K562 (cell line): ENCODE measurements around the gene TEX261. TPM values are rescaled to one million over a fixed set of nuclear protein-coding genes. Genes with fewer than 3 reads are reported as not detected.

ENCODE experiments used
- ATAC-seq: fragments of 200-7000 bp; cut with Tn5 transposase; 3 replicates; pipeline ENCODE4 v1.9.1; 2020; ENCODE audit warnings: moderate library complexity
- BruUV-seq: library from RNA; stranded (reverse); fragments of 400-500 nt; replicated peaks from 2 replicates; lab custom pipeline; 2021; lab: Mats Ljungman, UMichigan
- CTCF ChIA-PET: fragments of 300-600 bp; formaldehyde crosslinking; extraction: SDS; loops from one replicate; lab custom pipeline; 2021; ENCODE audit warnings: low intra/inter-chr PET ratio; lab: Yijun Ruan, JAX
- POLR2A ChIA-PET: fragments of 300-600, 350-650 bp; sonication (Branson Sonifier 250); formaldehyde crosslinking; extraction: SDS; loops from one replicate; lab custom pipeline; 2021; ENCODE audit warnings: antibody characterized with exemption, inconsistent platforms; lab: Yijun Ruan, JAX
- DNase-seq, 4 experiments: peaks; one replicate each; pipeline versions ENCODE4 v3.0.0 to v3.0.0-alpha.2; 2011 to 2018; ENCODE audit warnings: low spot score in 3 of 4, mixed read lengths in 3 of 4; ENCODE audit errors: extremely low read depth in 1 of 4
- FAIRE-seq: peaks from 2 replicates; lab custom pipeline; 2011; peaks lifted over from hg19 to GRCh38; lab: Jason Lieb, UNC
- H2AFZ ChIP-seq: 2 replicates; pipeline ENCODE4 v1.6.0; 2011; ENCODE audit warnings: low read depth, low read length, control low read depth, inconsistent platforms
- H3K27ac ChIP-seq: fragments of 200-600 bp; 3 replicates; pipeline ENCODE4 v1.8.0; 2011; ENCODE audit warnings: low read depth, mild to moderate bottlenecking, control low read depth, inconsistent platforms, low read length, moderate library complexity, mixed read lengths; ENCODE audit errors: extremely low read depth
- H3K27me3 ChIP-seq, 2 experiments: fragments of 300-600 bp in 1 of 2; 2 replicates in 1 of 2; 3 replicates in 1 of 2; pipeline versions ENCODE4 v1.6.0 to v1.8.0; 2011; ENCODE audit warnings: inconsistent platforms in 2 of 2, low read length in 2 of 2, mild to moderate bottlenecking in 1 of 2, mixed read lengths in 1 of 2, moderate library complexity in 1 of 2; ENCODE audit not compliant: control insufficient read depth in 2 of 2, insufficient read depth in 2 of 2
- H3K36me3 ChIP-seq: fragments of 300-600 bp; 3 replicates; pipeline ENCODE4 v1.8.0; 2011; ENCODE audit warnings: mild to moderate bottlenecking, low read length, inconsistent platforms; ENCODE audit not compliant: control insufficient read depth, insufficient read depth
- H3K4me1 ChIP-seq, 2 experiments: fragments of 200-600 bp in 1 of 2; replicated peaks in 1 of 2; 2 replicates in 1 of 2; 3 replicates in 1 of 2; pipeline versions ENCODE4 v1.5.1 to v1.8.0; 2011; ENCODE audit warnings: inconsistent platforms in 2 of 2, low read length in 2 of 2, mild to moderate bottlenecking in 1 of 2, mixed read lengths in 1 of 2, moderate library complexity in 1 of 2; ENCODE audit not compliant: control insufficient read depth in 2 of 2, insufficient read depth in 2 of 2
- H3K4me2 ChIP-seq: 2 replicates; pipeline ENCODE4 v1.6.1; 2011; ENCODE audit warnings: low read length, control low read depth, inconsistent platforms, mixed read lengths; ENCODE audit not compliant: insufficient read depth
- H3K4me3 ChIP-seq: fragments of 200-600 bp; sonication (generic), shearing (Covaris generic); 2 replicates; pipeline ENCODE4 v1.5.1; 2016; ENCODE audit warnings: control low read depth, inconsistent platforms
- H3K79me2 ChIP-seq: fragments of 200-600 bp; 3 replicates; pipeline ENCODE4 v1.8.0; 2011; ENCODE audit warnings: low read length, inconsistent platforms; ENCODE audit not compliant: control insufficient read depth, insufficient read depth
- H3K9ac ChIP-seq, 2 experiments: 2 replicates each; pipeline versions ENCODE4 v1.6.0 to v1.6.1; 2011; ENCODE audit warnings: low read depth in 2 of 2, low read length in 2 of 2, control low read depth in 1 of 2, inconsistent platforms in 1 of 2, mild to moderate bottlenecking in 1 of 2, mixed read lengths in 1 of 2; ENCODE audit not compliant: insufficient read depth in 1 of 2
- H3K9me1 ChIP-seq: one replicate; pipeline ENCODE4 v1.6.0; 2011; ENCODE audit warnings: inconsistent platforms, mild to moderate bottlenecking, low read length, moderate library complexity; ENCODE audit not compliant: control insufficient read depth, insufficient read depth
- H3K9me3 ChIP-seq: replicated peaks from 2 replicates; pipeline ENCODE4 v1.5.1; 2011; ENCODE audit warnings: low read depth, low read length, inconsistent platforms; ENCODE audit not compliant: control insufficient read depth, insufficient read depth
- H4K20me1 ChIP-seq: replicated peaks from 2 replicates; pipeline ENCODE4 v1.6.1; 2011; ENCODE audit warnings: low read length, inconsistent platforms, mixed read lengths; ENCODE audit not compliant: control insufficient read depth, insufficient read depth
- BCOR ChIP-seq: fragments of 450-650 bp; IDR thresholded peaks from 2 replicates; pipeline ENCODE4 v1.6.1; 2016
- DNMT1 ChIP-seq: fragments of 450-650 bp; IDR thresholded peaks from 2 replicates; pipeline ENCODE4 v1.6.1; 2016; ENCODE audit warnings: antibody characterized with exemption, mild to moderate bottlenecking
- EZH2 ChIP-seq: IDR thresholded peaks from 2 replicates; pipeline ENCODE4 v1.6.1; 2012; ENCODE audit warnings: low read depth, mild to moderate bottlenecking, inconsistent platforms, low read length, borderline replicate concordance
- KDM1A ChIP-seq, 2 experiments: fragments of 450-650 bp; IDR thresholded peaks; 2 replicates each; pipeline ENCODE4 v1.6.1; 2016; ENCODE audit warnings: mild to moderate bottlenecking in 2 of 2
- KLF6 ChIP-seq: fragments of 250-450 bp; sonication (Bioruptor Pico); IDR thresholded peaks from 2 replicates; pipeline ENCODE4 v1.4.0; 2020; ENCODE audit warnings: mild to moderate bottlenecking, moderate library complexity, borderline replicate concordance
- MNT ChIP-seq, 2 experiments: fragments of 450-650 bp; conservative IDR thresholded peaks; 2 replicates each; pipeline ENCODE4 v1.6.1; 2017; ENCODE audit warnings: mild to moderate bottlenecking in 2 of 2, moderate library complexity in 2 of 2
- ZFP1 ChIP-seq: fragments of 450-650 bp; formaldehyde crosslinking; IDR thresholded peaks from 2 replicates; pipeline ENCODE4 v1.4.0; 2020; ENCODE audit warnings: mild to moderate bottlenecking, mixed read lengths
- ZNF224 ChIP-seq: sonication (generic); formaldehyde crosslinking; IDR thresholded peaks from 2 replicates; pipeline ENCODE4 v1.8.0; 2022; ENCODE audit warnings: mild to moderate bottlenecking, missing genetic modification reagents
- WGBS: fragments of 100-300 bp; shearing (Covaris generic); methylation state at CpG from one replicate; pipeline ENCODE4 v1.1.6; 2016; ENCODE audit warnings: low coverage, mixed read lengths; ENCODE audit not compliant: insufficient coverage; ENCODE audit errors: missing lambda C conversion rate; 5-methylcytosine and 5-hydroxymethylcytosine counted together
- in situ Hi-C: fragments of 300-500 bp; cut with MboI; formaldehyde crosslinking; loops from 4 replicates; pipeline ENCODE4 v1.15.0; 2018; ENCODE audit warnings: inconsistent platforms, mixed read lengths
- intact Hi-C: fragments of 100-400 bp; cut with micrococcal nuclease; formaldehyde crosslinking; loops from 2 replicates; pipeline ENCODE4 v1.14.2; 2022
- polyA plus RNA-seq, 8 experiments: library from polyadenylated mRNA; depleted of rRNA in 4 of 8; stranded (reverse) in 5 of 8; unstranded in 3 of 8; fragments of >200 nt; fragmentation: Nextera tagmentation in 2 of 8; fragmentation: Illumina TruSeq in 1 of 8; extraction: Ambion mirVana in 2 of 8; extraction: Trizol in 1 of 8; gene quantifications; 2 replicates each; pipeline versions ENCODE4 v1.2.1 to v1.2.3, GENCODE V29; 2011 to 2014; ENCODE audit warnings: inconsistent platforms in 1 of 8, missing spikeins in 1 of 8
- total RNA-seq, 7 experiments: library from RNA; depleted of rRNA in 6 of 7; stranded (reverse); fragments of >200 nt in 6 of 7; fragmentation: Illumina TruSeq in 2 of 7; extraction: Trizol in 2 of 7; gene quantifications; 2 replicates each; pipeline versions ENCODE4 v1.2.1 to v1.2.3, GENCODE V29; 2011 to 2021; ENCODE audit warnings: low replicate concordance in 1 of 7
- TF ChIP-seq, protein P1 (sequence below): fragments of 450-650 bp; IDR thresholded peaks from 2 replicates; pipeline ENCODE4 v1.6.1; 2018; ENCODE audit warnings: mild to moderate bottlenecking, low read depth; ENCODE audit not compliant: partially characterized antibody
- TF ChIP-seq, protein P2 (sequence below): fragments of 200-400 bp; formaldehyde crosslinking; IDR thresholded peaks from 2 replicates; pipeline ENCODE4 v1.6.1; 2017; ENCODE audit warnings: mild to moderate bottlenecking, low read depth, low read length, moderate library complexity

TEX261 gene
- total and polyA plus RNA-seq, 9 of the 15 experiments (the other 6 are each of a cell fraction or from before 2014, with no cell fraction given): 11.9 to 110 (median 51.9) TPM

- no peak within 1 kb of the TSS; the same call in 1 of the 2 replicates for H2AFZ ChIP-seq
- TF ChIP-seq, protein P1, sequence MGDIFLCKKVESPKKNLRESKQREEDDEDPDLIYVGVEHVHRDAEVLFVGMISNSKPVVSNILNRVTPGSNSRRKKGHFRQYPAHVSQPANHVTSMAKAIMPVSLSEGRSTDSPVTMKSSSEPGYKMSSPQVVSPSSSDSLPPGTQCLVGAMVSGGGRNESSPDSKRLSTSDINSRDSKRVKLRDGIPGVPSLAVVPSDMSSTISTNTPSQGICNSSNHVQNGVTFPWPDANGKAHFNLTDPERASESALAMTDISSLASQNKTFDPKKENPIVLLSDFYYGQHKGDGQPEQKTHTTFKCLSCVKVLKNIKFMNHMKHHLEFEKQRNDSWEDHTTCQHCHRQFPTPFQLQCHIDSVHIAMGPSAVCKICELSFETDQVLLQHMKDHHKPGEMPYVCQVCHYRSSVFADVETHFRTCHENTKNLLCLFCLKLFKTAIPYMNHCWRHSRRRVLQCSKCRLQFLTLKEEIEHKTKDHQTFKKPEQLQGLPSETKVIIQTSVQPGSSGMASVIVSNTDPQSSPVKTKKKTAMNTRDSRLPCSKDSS: no peak
- TF ChIP-seq KLF6 (CRISPR knock-in tag) (no peak), BCOR (no peak), EZH2 (no peak), MNT (conservative IDR thresholded peaks at IDR 0.05) (no peak), KDM1A (IDR thresholded peaks at IDR 0.05) (no peak), ZFP1 (no peak), DNMT1 (no peak), ZNF224 (CRISPR knock-in tag) (no peak)
- TF ChIP-seq, protein P2, sequence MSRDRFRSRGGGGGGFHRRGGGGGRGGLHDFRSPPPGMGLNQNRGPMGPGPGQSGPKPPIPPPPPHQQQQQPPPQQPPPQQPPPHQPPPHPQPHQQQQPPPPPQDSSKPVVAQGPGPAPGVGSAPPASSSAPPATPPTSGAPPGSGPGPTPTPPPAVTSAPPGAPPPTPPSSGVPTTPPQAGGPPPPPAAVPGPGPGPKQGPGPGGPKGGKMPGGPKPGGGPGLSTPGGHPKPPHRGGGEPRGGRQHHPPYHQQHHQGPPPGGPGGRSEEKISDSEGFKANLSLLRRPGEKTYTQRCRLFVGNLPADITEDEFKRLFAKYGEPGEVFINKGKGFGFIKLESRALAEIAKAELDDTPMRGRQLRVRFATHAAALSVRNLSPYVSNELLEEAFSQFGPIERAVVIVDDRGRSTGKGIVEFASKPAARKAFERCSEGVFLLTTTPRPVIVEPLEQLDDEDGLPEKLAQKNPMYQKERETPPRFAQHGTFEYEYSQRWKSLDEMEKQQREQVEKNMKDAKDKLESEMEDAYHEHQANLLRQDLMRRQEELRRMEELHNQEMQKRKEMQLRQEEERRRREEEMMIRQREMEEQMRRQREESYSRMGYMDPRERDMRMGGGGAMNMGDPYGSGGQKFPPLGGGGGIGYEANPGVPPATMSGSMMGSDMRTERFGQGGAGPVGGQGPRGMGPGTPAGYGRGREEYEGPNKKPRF: no peak
Observed at GRCh38 chr2:70978341-70979179, 16.1 kb downstream of the TEX261 start, which contains the start of gene ANKRD53. Gene ANKRD53, plus strand, starts transcription at chr2:70978630. Its CDS starts 16 bp downstream, at chr2:70978646.

More at GRCh38 chr2:70978341-70979179, 16.1 kb downstream of the TEX261 start, which contains the start of gene ANKRD53:
- in situ Hi-C loops (no loop called here), intact Hi-C loops (no loop called here)
- Histone ChIP-seq H3K79me2 (no peaks in the 10 kb centered on the region), H3K36me3 (no peaks in the 10 kb centered on the region), H4K20me1 (no peaks in the 10 kb centered on the region), H3K4me3 (peak within 1 kb of the TSS; percentile 45; the same call in 1 of the 2 replicates), H3K9ac (no peak within 1 kb of the TSS; a peak in 1 of 4 replicates), H3K27me3 (no peaks in the 10 kb centered on the region), H3K4me2 (no peak within 1 kb of the TSS; the same call in 1 of the 2 replicates), H3K27ac (no peak within 1 kb of the TSS), H3K4me1 (peaks cover 6 to 19% of the 10 kb centered on the region in 2 experiments; a peak in 4 of 5 replicates), H3K9me3 (no peaks in the 10 kb centered on the region), H3K9me1 (no peaks in the 10 kb centered on the region)
- BruUV-seq: no TSS peak
- DNase-seq (no peak), ATAC-seq (no peak), FAIRE-seq (no peak)
- 81% methylated on average over 14 of the region's 67 CpGs for WGBS
- ChIA-PET POLR2A (no interaction called here), CTCF (interaction anchor here (0.6 to 2.4 kb wide), 2 partner anchors 14 to 677 kb away, joined by 4 to 13 read pairs; partner anchors contain the start of gene FAM136A)
